Stomach (tissue), 4 donors: ENCODE results near the gene ACOT9.

Source experiments
- CTCF ChIP-seq, 7 experiments: fragments of 450-650 bp in 4 of 7; fragments of 200-600 bp in 3 of 7; sonication (generic) in 3 of 7; IDR thresholded peaks; one replicate each; pipeline ENCODE4 v1.5.1; 2016 to 2019; ENCODE audit warnings: antibody characterized with exemption in 7 of 7, control low read depth in 2 of 7, mild to moderate bottlenecking in 1 of 7
- POLR2A ChIP-seq, 4 donors: fragments of 450-650 bp; IDR thresholded peaks; one replicate each; pipeline ENCODE4 v1.6.1; 2016; ENCODE audit warnings: antibody characterized with exemption in 4 of 4, control low read depth in 2 of 4, mild to moderate bottlenecking in 1 of 4, moderate library complexity in 1 of 4

- TF ChIP-seq CTCF (IDR thresholded peaks at IDR 0.05) (peak in 1 of 7 experiments; percentile 7), POLR2A (IDR thresholded peaks at IDR 0.05) (no peak)
These were observed 35.9 kb upstream of the ACOT9 start for GRCh38 chrX:23779025-23779424.
